HG03045 (cell line): ENCODE measurements around the gene SKAP1.
"Not testable (repeated sequence)": the region's sequence is repeated elsewhere in the genome, so short reads cannot be mapped to it uniquely, and the experiment has no call there.

ENCODE experiments used
- ATAC-seq: cut with Tn5 transposase; IDR thresholded peaks from one replicate; pipeline ENCODE4 v1.9.1; 2021; ENCODE audit warnings: mild to moderate bottlenecking, moderate library complexity; ENCODE audit not compliant: unreplicated experiment

SKAP1 gene

GRCh38 chr17:48293319-48294019, 136.5 kb downstream of the SKAP1 start:
- ATAC-seq: no peak

- no peak for ATAC-seq
Measured at GRCh38 chr17:48290378-48290777, 139.6 kb downstream of the SKAP1 start.

GRCh38 chr17:48286917-48287316, 143.1 kb downstream of the SKAP1 start:
- ATAC-seq: not testable (repeated sequence)

GRCh38 chr17:48285614-48286013, 144.4 kb downstream of the SKAP1 start:
- no peak for ATAC-seq

GRCh38 chr17:48283907-48284306, 146.1 kb downstream of the SKAP1 start:
- ATAC-seq: no peak

- ATAC-seq: no peak
Measured at GRCh38 chr17:48283411-48283810, 146.6 kb downstream of the SKAP1 start.

GRCh38 chr17:48282303-48282702, 147.7 kb downstream of the SKAP1 start:
- no peak for ATAC-seq

GRCh38 chr17:48278760-48279491, 151.1 kb downstream of the SKAP1 start:
- ATAC-seq: no peak

- no peak for ATAC-seq
Measured at GRCh38 chr17:48276776-48277175, 153.2 kb downstream of the SKAP1 start.

- no peak for ATAC-seq
Measured at GRCh38 chr17:48270899-48271298, 159.1 kb downstream of the SKAP1 start.

GRCh38 chr17:48269209-48269608, 160.8 kb downstream of the SKAP1 start:
- no peak for ATAC-seq

GRCh38 chr17:48263731-48264035, 166.3 kb downstream of the SKAP1 start:
- no peak for ATAC-seq

GRCh38 chr17:48262982-48263730, 166.9 kb downstream of the SKAP1 start:
- no peak for ATAC-seq

- no peak for ATAC-seq
Measured at GRCh38 chr17:48261297-48261880, 168.6 kb downstream of the SKAP1 start.

GRCh38 chr17:48259694-48260291, 170.2 kb downstream of the SKAP1 start:
- ATAC-seq: no peak

GRCh38 chr17:48258331-48258730, 171.7 kb downstream of the SKAP1 start:
- ATAC-seq: no peak

- ATAC-seq: no peak
Measured at GRCh38 chr17:48255759-48256158, 174.3 kb downstream of the SKAP1 start.

- no peak for ATAC-seq
Measured at GRCh38 chr17:48254896-48255295, 175.1 kb downstream of the SKAP1 start.

- ATAC-seq: no peak
Measured at GRCh38 chr17:48253975-48254374, 176.0 kb downstream of the SKAP1 start.

GRCh38 chr17:48251950-48252349, 178.1 kb downstream of the SKAP1 start:
- no peak for ATAC-seq

GRCh38 chr17:48250949-48251348, 179.1 kb downstream of the SKAP1 start:
- no peak for ATAC-seq
